ENCODE results near the gene PJVK.

PJVK gene

DNA sequence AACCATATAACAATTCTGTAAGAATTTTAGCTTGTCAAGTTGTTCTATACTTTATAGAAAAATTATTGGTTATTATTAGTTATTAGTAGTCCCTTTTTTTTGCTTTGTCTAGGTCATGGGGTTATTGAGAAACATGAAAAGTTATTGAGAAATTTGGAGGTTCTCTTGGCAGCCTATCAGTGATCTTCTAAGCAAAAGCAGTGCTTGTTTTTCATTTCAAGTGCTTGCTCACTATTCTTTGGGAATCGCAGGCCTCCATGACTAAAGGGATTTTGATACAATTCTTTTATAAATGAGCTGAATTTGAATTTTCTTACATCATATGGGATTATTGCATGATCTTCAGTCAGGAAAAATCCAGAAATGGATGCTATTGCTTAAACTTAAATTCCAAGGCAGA is 54.9 kb downstream of the PJVK start:
- TF ChIP-seq, protein P1, sequence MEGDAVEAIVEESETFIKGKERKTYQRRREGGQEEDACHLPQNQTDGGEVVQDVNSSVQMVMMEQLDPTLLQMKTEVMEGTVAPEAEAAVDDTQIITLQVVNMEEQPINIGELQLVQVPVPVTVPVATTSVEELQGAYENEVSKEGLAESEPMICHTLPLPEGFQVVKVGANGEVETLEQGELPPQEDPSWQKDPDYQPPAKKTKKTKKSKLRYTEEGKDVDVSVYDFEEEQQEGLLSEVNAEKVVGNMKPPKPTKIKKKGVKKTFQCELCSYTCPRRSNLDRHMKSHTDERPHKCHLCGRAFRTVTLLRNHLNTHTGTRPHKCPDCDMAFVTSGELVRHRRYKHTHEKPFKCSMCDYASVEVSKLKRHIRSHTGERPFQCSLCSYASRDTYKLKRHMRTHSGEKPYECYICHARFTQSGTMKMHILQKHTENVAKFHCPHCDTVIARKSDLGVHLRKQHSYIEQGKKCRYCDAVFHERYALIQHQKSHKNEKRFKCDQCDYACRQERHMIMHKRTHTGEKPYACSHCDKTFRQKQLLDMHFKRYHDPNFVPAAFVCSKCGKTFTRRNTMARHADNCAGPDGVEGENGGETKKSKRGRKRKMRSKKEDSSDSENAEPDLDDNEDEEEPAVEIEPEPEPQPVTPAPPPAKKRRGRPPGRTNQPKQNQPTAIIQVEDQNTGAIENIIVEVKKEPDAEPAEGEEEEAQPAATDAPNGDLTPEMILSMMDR (conservative IDR thresholded peaks at IDR 0.05), result no peak
- no peak overlapping the region for H3K27ac ChIP-seq

DNA sequence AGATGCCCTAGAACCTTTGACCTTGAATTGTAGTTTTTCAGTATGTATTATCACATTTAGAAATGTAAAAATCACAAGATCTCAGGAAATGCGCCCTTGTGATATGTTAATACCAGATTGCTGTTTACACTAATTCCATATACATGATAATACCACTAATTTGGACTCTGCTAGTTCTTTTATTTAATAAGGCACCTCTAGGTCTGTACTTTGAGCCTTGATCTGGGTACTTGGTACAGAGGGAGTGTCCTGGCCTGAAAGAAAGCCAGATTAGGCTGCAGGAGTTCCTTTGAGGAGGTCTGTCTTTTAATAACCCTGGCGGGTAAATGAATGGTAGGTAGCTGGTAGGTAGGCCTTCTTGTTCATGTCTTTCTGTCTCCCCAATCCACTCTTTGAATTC is 55.3 kb downstream of the PJVK start:
- no peak overlapping the region for H3K27ac ChIP-seq
- TF ChIP-seq, protein P1 (conservative IDR thresholded peaks at IDR 0.05), result no peak

DNA sequence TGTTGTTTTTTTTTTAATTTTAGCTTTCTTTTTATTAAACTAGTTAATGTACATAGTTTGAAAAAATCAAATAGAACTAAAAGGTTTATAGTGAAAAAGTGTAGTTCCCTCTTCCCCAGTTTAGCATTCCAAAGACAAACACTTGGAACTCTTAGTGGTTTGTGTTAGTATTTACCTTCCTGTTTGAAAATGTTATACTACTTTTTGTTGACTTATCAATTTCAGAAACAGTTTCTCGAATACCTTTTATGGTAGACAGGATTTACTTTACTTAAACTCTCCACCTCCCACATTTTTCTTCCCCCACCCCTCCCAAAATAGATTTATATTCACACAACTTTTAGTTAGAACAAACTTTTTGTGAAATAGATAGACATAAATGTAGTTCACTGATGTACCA is 55.8 kb downstream of the PJVK start:
- H3K27ac ChIP-seq, result no peak overlapping the region
- TF ChIP-seq, protein P1 (conservative IDR thresholded peaks at IDR 0.05), result no peak

DNA sequence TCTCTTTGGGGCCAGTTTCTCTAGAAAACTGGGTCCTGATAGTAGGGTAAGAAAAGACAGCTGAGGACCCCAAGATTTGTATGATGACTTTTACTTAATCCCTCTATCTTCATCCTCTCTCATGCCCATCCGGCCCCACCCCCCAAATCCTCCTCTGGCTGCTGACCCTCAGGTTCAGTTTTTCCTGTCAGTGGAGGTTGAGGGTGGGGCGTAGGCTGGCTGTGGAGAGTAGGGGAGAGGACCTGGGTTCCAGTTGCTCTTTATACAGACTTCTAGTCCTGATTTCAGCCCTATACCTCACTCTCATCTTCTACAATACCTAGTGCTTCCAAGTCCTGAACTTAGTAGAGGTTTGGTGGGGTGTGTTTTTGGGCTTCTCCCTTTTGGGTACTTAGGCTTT is 57.5 kb downstream of the PJVK start:
- TF ChIP-seq, protein P1 (conservative IDR thresholded peaks at IDR 0.05), result no peak
- no peak overlapping the region for H3K27ac ChIP-seq

DNA sequence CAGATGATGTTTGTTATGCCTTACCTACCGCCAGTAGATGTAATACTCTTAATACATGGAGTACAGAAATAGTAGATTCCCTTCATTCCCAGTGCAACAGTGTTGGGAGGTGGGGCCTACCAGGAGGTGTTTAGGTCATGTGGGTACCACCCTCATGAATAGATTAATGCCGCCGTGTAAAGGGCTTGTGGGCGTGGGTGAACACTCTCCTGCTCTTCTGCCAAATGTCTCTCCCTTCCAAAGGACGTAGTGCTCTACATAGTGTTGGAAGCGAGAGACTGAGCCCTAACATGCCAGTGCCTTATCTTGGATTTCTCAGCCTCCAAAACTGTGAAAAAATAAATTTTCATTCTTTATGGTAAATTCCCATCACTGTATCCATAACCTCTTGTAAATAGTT is 59.2 kb downstream of the PJVK start:
- no peak overlapping the region for H3K27ac ChIP-seq
- TF ChIP-seq, protein P1 (conservative IDR thresholded peaks at IDR 0.05), result no peak

Measured in VCaP (cell line).